Chondrocyte (in vitro differentiated cells): ENCODE results near the gene ERG. TPM values are rescaled to one million over a fixed set of nuclear protein-coding genes. Genes with fewer than 3 reads are reported as not detected.

Source experiments
- DNase-seq: peaks from one replicate; pipeline ENCODE4 v3.0.0; 2021; ENCODE audit warnings: mixed read lengths, low spot score
- H3K27ac Mint-ChIP-seq: one replicate; pipeline ENCODE4 v1.8.0; 2021; ENCODE audit warnings: mild to moderate bottlenecking, moderate library complexity, mixed read lengths; ENCODE audit not compliant: unreplicated experiment
- H3K27me3 Mint-ChIP-seq: 2 replicates; pipeline ENCODE4 v1.8.0; 2021; ENCODE audit warnings: low read depth, mixed read lengths
- H3K36me3 Mint-ChIP-seq: 2 replicates; pipeline ENCODE4 v1.8.0; 2021; ENCODE audit warnings: low read depth, mixed read lengths
- H3K4me1 Mint-ChIP-seq: 2 replicates; pipeline ENCODE4 v1.8.0; 2021; ENCODE audit warnings: low read depth, mild to moderate bottlenecking, mixed read lengths
- H3K4me3 Mint-ChIP-seq: one replicate; pipeline ENCODE4 v1.8.0; 2021; ENCODE audit warnings: mild to moderate bottlenecking, moderate library complexity, mixed read lengths; ENCODE audit not compliant: unreplicated experiment
- H3K9me3 Mint-ChIP-seq: 2 replicates; pipeline ENCODE4 v1.8.0; 2021; ENCODE audit warnings: low read depth, mixed read lengths
- CTCF ChIP-seq: fragments of 200-600 bp; sonication (generic); IDR thresholded peaks from 2 replicates; pipeline ENCODE4 v1.5.0; 2021; ENCODE audit warnings: antibody characterized with exemption, mild to moderate bottlenecking, moderate library complexity
- total RNA-seq: library from RNA; stranded (reverse); gene quantifications from 3 replicates; pipeline ENCODE4 v1.2.1, GENCODE V29; 2021

ERG gene
- total RNA-seq, 1 donor from 2014 or later: 33.4 TPM

DNA sequence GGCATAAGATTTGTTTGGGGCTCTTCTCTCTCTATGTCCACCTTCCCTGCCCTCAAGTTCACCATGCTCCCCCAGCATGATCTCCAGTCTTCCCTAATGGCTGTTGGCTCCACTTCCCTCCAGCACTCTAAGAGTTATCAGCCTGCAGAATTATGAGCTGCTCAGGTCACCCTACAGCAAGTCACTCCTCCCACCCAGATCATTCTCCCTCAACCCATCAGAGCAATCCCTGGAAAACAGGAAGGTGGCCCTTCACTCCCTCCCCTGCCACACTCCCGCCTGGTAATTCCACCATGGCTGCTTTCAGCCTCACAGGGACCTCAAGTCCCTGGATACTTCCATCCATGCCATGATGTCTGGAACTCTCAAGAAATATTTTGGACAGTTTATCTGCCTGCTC, 137.0 kb downstream of the ERG start:
- Mint-ChIP-seq H3K4me3 (no peak overlapping the region), H3K4me1 (peaks cover 3% of the 10 kb centered on the region), H3K36me3 (no peaks in the 10 kb centered on the region), H3K27ac (no peak overlapping the region), H3K9me3 (no peaks in the 10 kb centered on the region), H3K27me3 (no peaks in the 10 kb centered on the region)
- no peak for TF ChIP-seq CTCF
- no peak for DNase-seq

DNA sequence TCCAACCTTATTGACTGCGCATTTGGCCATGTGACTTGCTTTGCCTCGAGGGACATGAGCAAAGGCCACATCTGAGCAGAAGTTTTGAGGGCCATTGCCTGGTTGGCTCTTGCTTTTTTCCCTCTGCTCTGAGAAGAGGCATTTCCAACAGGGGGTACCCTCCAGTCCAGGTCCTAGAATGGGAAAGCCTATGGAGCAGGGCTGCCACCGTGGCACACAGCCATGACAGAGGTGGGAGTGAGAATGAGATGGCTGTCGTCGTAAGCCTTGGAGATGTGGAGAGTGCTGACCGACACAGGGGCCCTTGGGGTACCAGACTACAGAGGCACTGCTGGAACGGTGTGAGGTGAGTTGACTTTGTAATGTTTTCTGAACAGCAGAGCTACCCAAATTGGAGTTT, 138.4 kb downstream of the ERG start:
- no peak for TF ChIP-seq CTCF
- H3K36me3 Mint-ChIP-seq: no peaks in the 10 kb centered on the region
- H3K27me3 Mint-ChIP-seq: no peaks in the 10 kb centered on the region
- no peak overlapping the region for H3K4me3 Mint-ChIP-seq
- DNase-seq: no peak
- no peaks in the 10 kb centered on the region for H3K9me3 Mint-ChIP-seq
- no peak overlapping the region for H3K27ac Mint-ChIP-seq
- peaks cover 14% of the 10 kb centered on the region for H3K4me1 Mint-ChIP-seq

DNA sequence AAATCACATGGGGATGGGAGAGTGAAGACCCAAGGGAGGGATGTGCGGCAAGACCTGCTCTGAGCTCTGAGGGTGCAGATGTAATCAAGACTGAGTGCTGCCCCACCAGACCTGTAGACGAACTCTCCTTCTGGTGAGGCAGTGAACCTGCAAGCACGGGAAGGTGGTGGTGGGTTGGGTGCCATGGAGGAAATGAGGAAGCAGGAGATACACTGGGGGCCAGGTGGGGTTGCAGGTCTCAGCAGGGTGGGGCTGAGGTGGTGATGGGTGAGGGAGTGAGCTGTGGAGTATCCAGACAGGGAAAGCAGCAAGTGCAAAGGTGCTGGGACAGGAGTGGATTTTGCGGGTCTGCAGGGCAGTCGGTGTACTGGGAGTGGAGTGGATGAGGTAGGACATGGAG, 139.2 kb downstream of the ERG start:
- H3K4me1 Mint-ChIP-seq: peaks cover 16% of the 10 kb centered on the region
- H3K9me3 Mint-ChIP-seq: no peaks in the 10 kb centered on the region
- DNase-seq: no peak
- no peak overlapping the region for H3K27ac Mint-ChIP-seq
- no peak for TF ChIP-seq CTCF
- no peak overlapping the region for H3K4me3 Mint-ChIP-seq
- H3K36me3 Mint-ChIP-seq: no peaks in the 10 kb centered on the region
- no peaks in the 10 kb centered on the region for H3K27me3 Mint-ChIP-seq

GRCh38 chr21:38358666-38359065, 139.6 kb downstream of the ERG start:
- DNase-seq: no peak
- H3K27ac Mint-ChIP-seq: no peak overlapping the region
- TF ChIP-seq CTCF: no peak
- no peaks in the 10 kb centered on the region for H3K27me3 Mint-ChIP-seq
- no peaks in the 10 kb centered on the region for H3K9me3 Mint-ChIP-seq
- peaks cover 17% of the 10 kb centered on the region for H3K4me1 Mint-ChIP-seq
- no peak overlapping the region for H3K4me3 Mint-ChIP-seq
- no peaks in the 10 kb centered on the region for H3K36me3 Mint-ChIP-seq

GRCh38 chr21:38358098-38358497, 140.2 kb downstream of the ERG start:
- no peak for DNase-seq
- no peak overlapping the region for H3K27ac Mint-ChIP-seq
- peaks cover 21% of the 10 kb centered on the region for H3K4me1 Mint-ChIP-seq
- no peak overlapping the region for H3K4me3 Mint-ChIP-seq
- no peak for TF ChIP-seq CTCF
- no peaks in the 10 kb centered on the region for H3K27me3 Mint-ChIP-seq
- no peaks in the 10 kb centered on the region for H3K36me3 Mint-ChIP-seq
- H3K9me3 Mint-ChIP-seq: no peaks in the 10 kb centered on the region
